GM19455 (cell line): ENCODE results near the gene UBAP1.
"Not testable (repeated sequence)": the region's sequence is repeated elsewhere in the genome, so short reads cannot be mapped to it uniquely, and the experiment has no call there.

ENCODE experiments used
- ATAC-seq: cut with Tn5 transposase; IDR thresholded peaks from one replicate; pipeline ENCODE4 v1.9.1; 2021; ENCODE audit not compliant: unreplicated experiment

The UBAP1 gene

GRCh38 chr9:34179213-34180136 lies 632 bp downstream of the UBAP1 start:
- ATAC-seq: peak; percentile 25

- ATAC-seq: no peak
Measured at GRCh38 chr9:34185778-34186551, 7.1 kb downstream of the UBAP1 start.

- ATAC-seq: no peak
Measured at GRCh38 chr9:34187891-34188240, 9.0 kb downstream of the UBAP1 start.

DNA sequence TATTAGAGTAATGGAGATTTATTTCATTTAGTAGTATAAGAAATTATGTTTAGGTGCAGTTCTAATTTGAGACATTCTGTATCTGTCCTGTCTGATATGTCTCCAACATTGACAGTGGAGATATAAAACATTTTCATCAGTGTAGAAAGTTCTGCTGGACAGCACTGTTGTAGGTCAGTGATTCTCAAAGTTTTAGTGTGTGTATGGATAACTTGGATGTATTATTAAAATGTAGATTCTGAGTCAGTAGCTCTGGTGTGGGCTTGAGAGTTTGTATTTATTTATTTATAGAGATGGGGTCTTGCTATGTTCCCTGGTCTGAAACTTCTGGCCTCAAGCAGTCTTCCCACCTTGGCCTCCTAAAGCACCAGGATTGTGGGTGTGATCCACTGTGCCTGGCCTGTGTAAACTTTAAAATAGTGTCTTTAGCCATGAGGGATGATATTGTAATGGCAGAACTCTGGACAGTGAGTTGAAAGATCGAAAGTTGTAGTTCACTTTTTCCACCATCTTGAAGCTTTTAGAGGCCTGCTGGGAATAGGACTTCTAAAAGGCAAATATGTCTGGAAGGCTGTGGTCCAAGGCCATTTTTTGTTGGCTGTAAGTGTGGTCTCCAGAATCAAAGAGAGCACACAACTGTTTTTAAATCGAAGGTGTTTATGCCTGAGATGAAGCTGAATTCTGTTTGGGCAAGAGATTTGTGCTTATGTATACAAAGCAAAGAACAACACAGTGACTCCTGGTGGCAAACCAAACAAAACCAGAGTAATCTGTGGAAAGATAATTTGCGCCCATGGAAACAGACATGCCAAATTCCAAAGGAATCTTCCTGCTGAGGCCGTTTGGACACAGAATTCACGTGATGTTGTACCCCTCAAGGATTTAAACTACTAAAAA lies 12.4 kb downstream of the UBAP1 start:
- ATAC-seq: no peak

DNA sequence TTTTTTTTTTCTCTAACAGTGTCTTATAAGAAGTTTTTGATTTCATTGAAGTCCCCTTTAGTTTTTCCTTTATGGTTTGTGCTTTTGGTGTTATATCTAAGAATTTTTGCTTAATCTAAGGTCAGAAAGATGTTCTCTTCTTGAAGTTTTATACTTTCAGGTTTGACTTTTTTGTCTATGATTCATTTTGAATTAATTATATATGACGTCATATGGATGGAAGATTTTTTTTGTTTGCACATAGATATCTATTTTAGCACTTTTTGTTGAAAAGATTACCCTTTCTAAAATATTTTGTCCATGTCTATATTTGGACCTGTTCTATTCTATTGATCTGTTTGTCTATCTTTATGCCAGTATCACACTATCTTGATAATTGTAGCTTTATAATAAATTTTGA lies 16.3 kb downstream of the UBAP1 start:
- no peak for ATAC-seq

- not testable (repeated sequence) for ATAC-seq
Measured at GRCh38 chr9:34197286-34197685, 18.4 kb downstream of the UBAP1 start.

- ATAC-seq: no peak
Measured at GRCh38 chr9:34197756-34198711, 19.2 kb downstream of the UBAP1 start.

GRCh38 chr9:34200092-34200491 lies 21.2 kb downstream of the UBAP1 start:
- no peak for ATAC-seq

- no peak for ATAC-seq
Measured at GRCh38 chr9:34203275-34203991, 24.6 kb downstream of the UBAP1 start.

DNA sequence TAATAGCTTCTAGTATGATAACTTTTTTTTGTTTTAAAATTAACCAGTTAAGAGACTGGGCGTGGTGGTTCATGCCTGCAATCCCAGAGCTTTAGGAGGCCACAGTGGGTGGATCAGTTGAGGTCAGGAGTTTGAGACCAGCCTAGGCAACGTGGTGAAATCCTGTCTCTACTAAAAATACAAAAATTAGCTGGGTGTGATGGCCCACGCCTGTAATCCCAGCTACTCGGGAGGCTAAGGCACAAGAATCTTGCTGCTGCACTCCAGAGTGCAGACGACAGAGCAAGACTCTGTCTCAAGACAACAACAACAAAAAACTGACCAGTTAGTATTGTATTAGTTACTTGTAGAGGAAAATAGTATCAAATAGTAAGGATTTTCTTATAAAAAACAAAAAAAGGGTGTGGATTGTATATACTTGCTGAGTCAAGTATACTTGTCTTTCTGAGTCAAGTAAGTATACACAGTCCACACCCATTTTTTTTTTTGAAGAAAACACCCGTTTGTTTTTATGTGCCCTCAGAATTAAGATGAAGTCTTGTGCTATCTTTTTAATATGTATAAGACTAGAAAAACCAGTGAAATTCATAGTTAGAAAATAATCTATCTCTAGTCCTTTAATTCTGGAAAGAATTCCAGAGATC lies 25.3 kb downstream of the UBAP1 start:
- no peak for ATAC-seq

DNA sequence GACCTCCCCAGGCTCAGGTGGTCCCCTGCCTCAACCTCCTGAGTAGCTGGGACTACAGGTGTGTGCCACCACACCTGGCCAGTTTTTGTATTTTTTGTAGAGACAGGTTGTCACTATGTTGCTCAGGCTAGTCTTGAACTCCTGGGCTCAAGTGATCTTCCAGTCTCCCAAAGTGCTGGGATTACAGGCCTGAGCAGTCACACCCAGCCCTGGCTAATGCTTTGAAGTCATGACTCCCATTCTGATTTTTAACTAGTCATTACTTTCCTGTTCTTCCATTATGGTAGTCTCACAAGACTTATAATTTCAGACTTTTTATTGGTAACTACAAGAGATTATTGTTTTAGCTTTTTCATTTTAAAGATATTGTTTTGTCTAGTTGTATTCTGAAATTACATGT lies 26.3 kb downstream of the UBAP1 start:
- no peak for ATAC-seq

- ATAC-seq: no peak
Measured at GRCh38 chr9:34206561-34206960, 27.7 kb downstream of the UBAP1 start.

- ATAC-seq: no peak
Measured at GRCh38 chr9:34211395-34211794, 32.6 kb downstream of the UBAP1 start.

DNA sequence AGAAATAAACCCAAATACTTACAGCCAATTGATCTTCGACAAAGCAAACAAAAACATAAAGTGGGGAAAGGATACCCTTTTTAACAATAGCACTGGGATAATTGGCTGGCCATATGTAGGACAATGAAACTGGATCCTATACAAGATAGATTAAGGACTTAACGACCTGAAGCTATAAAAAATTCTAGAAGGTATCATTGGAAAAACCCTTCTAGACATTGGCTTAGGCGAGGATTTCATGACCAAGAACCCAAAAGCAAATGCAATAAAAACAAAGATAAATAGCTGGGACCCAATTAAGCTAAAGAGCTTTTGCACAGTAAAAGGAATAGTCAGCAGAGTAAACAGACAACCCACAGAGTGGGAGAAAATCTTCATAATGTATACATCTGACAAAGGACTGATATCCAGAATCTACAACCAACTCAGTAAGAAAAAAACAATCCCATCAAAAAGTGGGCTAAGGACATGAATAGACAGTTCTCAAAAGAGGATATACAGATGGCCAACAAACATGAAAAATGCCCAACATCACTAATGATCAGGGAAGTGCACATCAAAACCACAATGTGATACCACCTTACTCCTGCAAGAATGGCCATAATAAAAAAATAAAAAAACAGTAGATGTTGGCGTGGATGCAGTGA lies 35.6 kb downstream of the UBAP1 start:
- ATAC-seq: not testable (repeated sequence)

- no peak for ATAC-seq
Measured at GRCh38 chr9:34216325-34216724, 37.5 kb downstream of the UBAP1 start.

GRCh38 chr9:34217015-34217414 lies 38.2 kb downstream of the UBAP1 start:
- ATAC-seq: not testable (repeated sequence)

GRCh38 chr9:34218446-34218845 lies 39.6 kb downstream of the UBAP1 start:
- ATAC-seq: no peak

DNA sequence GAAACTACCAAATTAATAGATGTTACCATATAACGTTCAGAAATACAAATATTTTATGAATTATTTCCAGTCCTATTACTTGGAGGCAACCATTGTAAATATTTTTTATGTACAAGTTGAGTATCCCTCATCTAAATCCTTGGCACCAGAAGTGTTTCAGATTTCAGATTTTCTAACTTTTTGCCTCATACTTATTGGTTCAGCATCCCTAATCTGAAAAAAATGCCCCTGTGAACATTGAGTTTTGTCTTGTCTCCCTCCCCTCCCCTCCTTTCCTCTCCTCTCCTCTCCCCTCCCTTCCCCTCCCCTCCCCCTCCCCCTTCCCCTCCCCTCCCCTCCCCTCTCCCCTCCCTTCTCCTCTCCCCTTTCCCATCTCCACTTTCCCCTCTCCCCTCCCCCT lies 40.6 kb downstream of the UBAP1 start:
- ATAC-seq: no peak
